DOHH2 (cell line): Measurements from ENCODE around the gene PKHD1.

Experiments used
- H3F3A ChIP-seq: fragments of 200-600 bp; sonication (generic), shearing (Covaris generic); 2 replicates; pipeline ENCODE4 v1.6.0; 2016; ENCODE audit warnings: antibody characterized with exemption, mild to moderate bottlenecking; ENCODE audit not compliant: control insufficient read depth, insufficient read depth
- H3K27ac ChIP-seq: fragments of 200-600 bp; sonication (generic); 2 replicates; pipeline ENCODE4 v1.5.1; 2014; ENCODE audit warnings: low read depth, mild to moderate bottlenecking, low read length, moderate library complexity
- H3K27me3 ChIP-seq: fragments of 200-600 bp; sonication (generic); 2 replicates; pipeline ENCODE4 v1.6.1; 2014; ENCODE audit warnings: mild to moderate bottlenecking, low read length, mixed read lengths; ENCODE audit not compliant: control insufficient read depth
- H3K36me3 ChIP-seq: fragments of 200-600 bp; sonication (generic); 2 replicates; pipeline ENCODE4 v1.6.1; 2014; ENCODE audit warnings: mild to moderate bottlenecking, low read length, moderate library complexity, mixed read lengths; ENCODE audit not compliant: control insufficient read depth
- H3K4me1 ChIP-seq: fragments of 200-600 bp; sonication (generic); 2 replicates; pipeline ENCODE4 v1.6.1; 2014; ENCODE audit warnings: mild to moderate bottlenecking, low read length, mixed read lengths; ENCODE audit not compliant: control insufficient read depth
- H3K4me2 ChIP-seq: fragments of 200-600 bp; sonication (generic); 2 replicates; pipeline ENCODE4 v1.6.0; 2014; ENCODE audit warnings: mild to moderate bottlenecking, low read length, moderate library complexity
- H3K4me3 ChIP-seq: fragments of 200-600 bp; sonication (generic); 2 replicates; pipeline ENCODE4 v1.5.1; 2014; ENCODE audit warnings: mild to moderate bottlenecking, low read length, mixed read lengths
- H3K79me2 ChIP-seq: fragments of 200-600 bp; sonication (generic); 2 replicates; pipeline ENCODE4 v1.6.1; 2014; ENCODE audit warnings: mild to moderate bottlenecking, low read length, mixed read lengths; ENCODE audit not compliant: control insufficient read depth
- H3K9me2 ChIP-seq: fragments of 200-600 bp; sonication (generic); replicated peaks from 2 replicates; pipeline ENCODE4 v1.6.1; 2014; ENCODE audit warnings: mild to moderate bottlenecking, low read length, mixed read lengths; ENCODE audit not compliant: control insufficient read depth
- H3K9me3 ChIP-seq: fragments of 200-600 bp; sonication (generic); 2 replicates; pipeline ENCODE4 v1.6.1; 2014; ENCODE audit warnings: antibody characterized with exemption, low read length, mixed read lengths; ENCODE audit not compliant: control insufficient read depth, insufficient read depth
- H4K20me1 ChIP-seq: fragments of 200-600 bp; sonication (generic); 2 replicates; pipeline ENCODE4 v1.6.0; 2014; ENCODE audit warnings: low read depth, mild to moderate bottlenecking, antibody characterized with exemption, low read length, moderate library complexity; ENCODE audit not compliant: control insufficient read depth, insufficient read depth
- CTCF ChIP-seq: fragments of 200-600 bp; sonication (generic); IDR thresholded peaks from one replicate; pipeline ENCODE4 v1.5.1; 2014; ENCODE audit warnings: antibody characterized with exemption, mild to moderate bottlenecking, low read depth, low read length; ENCODE audit not compliant: poor library complexity, severe bottlenecking
- EZH2phosphoT487 ChIP-seq: fragments of 200-600 bp; sonication (generic); IDR thresholded peaks from 2 replicates; pipeline ENCODE4 v1.6.1; 2017; ENCODE audit warnings: borderline replicate concordance, mild to moderate bottlenecking, antibody characterized with exemption, low read length, moderate library complexity, mixed read lengths

PKHD1 gene

GRCh38 chr6:51775942-51776860 is 311.2 kb downstream of the PKHD1 start:
- H3K4me2 ChIP-seq, result no peak overlapping the region
- no peaks in the 10 kb centered on the region for H3K27me3 ChIP-seq
- H3K4me3 ChIP-seq, result no peak overlapping the region
- H3K9me2 ChIP-seq, result no peaks in the 10 kb centered on the region
- no peaks in the 10 kb centered on the region for H4K20me1 ChIP-seq
- H3K36me3 ChIP-seq, result no peaks in the 10 kb centered on the region
- no peaks in the 10 kb centered on the region for H3K4me1 ChIP-seq
- no peaks in the 10 kb centered on the region for H3K79me2 ChIP-seq
- H3K27ac ChIP-seq, result no peak overlapping the region
- no peaks in the 10 kb centered on the region for H3F3A ChIP-seq
- TF ChIP-seq EZH2phosphoT487, result no peak
- no peak for TF ChIP-seq CTCF
- no peaks in the 10 kb centered on the region for H3K9me3 ChIP-seq

- H3K4me3 ChIP-seq, result no peak overlapping the region
- H3K27me3 ChIP-seq, result no peaks in the 10 kb centered on the region
- no peaks in the 10 kb centered on the region for H3K4me1 ChIP-seq
- TF ChIP-seq CTCF (no peak), EZH2phosphoT487 (no peak)
- H4K20me1 ChIP-seq, result no peaks in the 10 kb centered on the region
- no peak overlapping the region for H3K27ac ChIP-seq
- no peak overlapping the region for H3K4me2 ChIP-seq
- no peaks in the 10 kb centered on the region for H3K9me3 ChIP-seq
- H3K79me2 ChIP-seq, result no peaks in the 10 kb centered on the region
- no peaks in the 10 kb centered on the region for H3F3A ChIP-seq
- no peaks in the 10 kb centered on the region for H3K9me2 ChIP-seq
- H3K36me3 ChIP-seq, result no peaks in the 10 kb centered on the region
Observed at GRCh38 chr6:51768087-51768486, 319.3 kb downstream of the PKHD1 start.

GRCh38 chr6:51765230-51765629 is 322.2 kb downstream of the PKHD1 start:
- Histone ChIP-seq H3F3A (no peaks in the 10 kb centered on the region), H4K20me1 (no peaks in the 10 kb centered on the region), H3K4me2 (no peak overlapping the region), H3K4me3 (no peak overlapping the region), H3K4me1 (no peaks in the 10 kb centered on the region), H3K27me3 (no peaks in the 10 kb centered on the region), H3K27ac (no peak overlapping the region), H3K9me3 (no peaks in the 10 kb centered on the region), H3K79me2 (no peaks in the 10 kb centered on the region), H3K36me3 (no peaks in the 10 kb centered on the region), H3K9me2 (no peaks in the 10 kb centered on the region)
- TF ChIP-seq CTCF (no peak), EZH2phosphoT487 (no peak)
